K562 (cell line): ENCODE measurements around the gene SAMM50. TPM values are rescaled to one million over a fixed set of nuclear protein-coding genes. Genes with fewer than 3 reads are reported as not detected.

ENCODE experiments used
- NFE2L1 ChIP-seq: fragments of 450-650 bp; IDR thresholded peaks from 2 replicates; pipeline ENCODE4 v1.6.1; 2016; ENCODE audit warnings: missing genetic modification characterization, low read depth, mild to moderate bottlenecking, missing compliant biosample characterization, moderate library complexity, borderline replicate concordance
- SMARCA4 ChIP-seq: fragments of 450-650 bp; IDR thresholded peaks from 2 replicates; pipeline ENCODE4 v1.6.1; 2016
- ZNF766 ChIP-seq: fragments of 200-800 bp; sonication (Bioruptor generic); conservative IDR thresholded peaks from 2 replicates; pipeline ENCODE4 v1.6.1; 2016; ENCODE audit warnings: missing genetic modification characterization, missing compliant biosample characterization
- polyA plus RNA-seq, 8 experiments: library from polyadenylated mRNA; depleted of rRNA in 4 of 8; stranded (reverse) in 5 of 8; unstranded in 3 of 8; fragments of >200 nt; fragmentation: Nextera tagmentation in 2 of 8; fragmentation: Illumina TruSeq in 1 of 8; extraction: Ambion mirVana in 2 of 8; extraction: Trizol in 1 of 8; gene quantifications; 2 replicates each; pipeline versions ENCODE4 v1.2.1 to v1.2.3, GENCODE V29; 2011 to 2014; ENCODE audit warnings: inconsistent platforms in 1 of 8, missing spikeins in 1 of 8
- total RNA-seq, 7 experiments: library from RNA; depleted of rRNA in 6 of 7; stranded (reverse); fragments of >200 nt in 6 of 7; fragmentation: Illumina TruSeq in 2 of 7; extraction: Trizol in 2 of 7; gene quantifications; 2 replicates each; pipeline versions ENCODE4 v1.2.1 to v1.2.3, GENCODE V29; 2011 to 2021; ENCODE audit warnings: low replicate concordance in 1 of 7
- TF ChIP-seq, protein P1 (sequence below), 2 experiments: fragments of 450-650 bp; formaldehyde crosslinking in 1 of 2; IDR thresholded peaks; 2 replicates each; pipeline versions ENCODE4 v1.4.0 to v1.6.1; 2014 to 2020; ENCODE audit warnings: mild to moderate bottlenecking in 2 of 2, borderline replicate concordance in 1 of 2, low read depth in 1 of 2
- TF ChIP-seq, protein P2 (sequence below), 2 experiments: fragments of 450-650 bp in 1 of 2; sonication (generic) in 1 of 2; formaldehyde crosslinking in 1 of 2; IDR thresholded peaks in 1 of 2; conservative IDR thresholded peaks in 1 of 2; 2 replicates each; pipeline versions ENCODE4 v1.6.1 to v1.8.1; 2016 to 2023; ENCODE audit warnings: mild to moderate bottlenecking in 2 of 2, moderate library complexity in 2 of 2, inconsistent platforms in 1 of 2, missing genetic modification reagents in 1 of 2
- TF ChIP-seq, protein P3 (sequence below): sonication (generic); IDR thresholded peaks from 2 replicates; pipeline ENCODE4 v1.6.1; 2016
- TF ChIP-seq, protein P4 (sequence below): sonication (generic); formaldehyde crosslinking; IDR thresholded peaks from 2 replicates; pipeline ENCODE4 v1.8.1; 2023; ENCODE audit warnings: missing genetic modification reagents, mild to moderate bottlenecking, borderline replicate concordance

The SAMM50 gene
- total and polyA plus RNA-seq, 9 of the 15 experiments (the other 6 are each of a cell fraction or from before 2014, with no cell fraction given), result 14.6 to 49.3 (median 38.1) TPM

DNA sequence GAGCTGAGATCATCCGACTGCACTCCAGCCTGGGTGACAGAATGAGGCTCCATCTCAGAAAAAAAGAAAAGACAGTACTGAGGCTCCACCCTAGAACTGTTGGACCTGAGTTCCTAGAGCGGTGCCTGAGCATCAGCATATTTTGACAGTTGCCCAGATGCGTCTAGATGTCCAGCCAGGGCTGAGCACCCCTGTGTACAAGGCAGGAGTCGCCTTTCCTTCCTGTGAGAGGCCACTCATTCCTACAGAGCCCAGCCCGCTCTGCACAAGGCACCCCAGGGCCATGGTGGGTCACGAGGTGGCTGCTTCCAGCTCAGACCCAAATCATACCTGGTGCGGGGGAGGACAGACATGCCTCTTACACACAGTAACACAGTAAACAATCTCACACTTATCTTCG is 15.9 kb downstream of the SAMM50 start (continued):
- TF ChIP-seq, protein P1, sequence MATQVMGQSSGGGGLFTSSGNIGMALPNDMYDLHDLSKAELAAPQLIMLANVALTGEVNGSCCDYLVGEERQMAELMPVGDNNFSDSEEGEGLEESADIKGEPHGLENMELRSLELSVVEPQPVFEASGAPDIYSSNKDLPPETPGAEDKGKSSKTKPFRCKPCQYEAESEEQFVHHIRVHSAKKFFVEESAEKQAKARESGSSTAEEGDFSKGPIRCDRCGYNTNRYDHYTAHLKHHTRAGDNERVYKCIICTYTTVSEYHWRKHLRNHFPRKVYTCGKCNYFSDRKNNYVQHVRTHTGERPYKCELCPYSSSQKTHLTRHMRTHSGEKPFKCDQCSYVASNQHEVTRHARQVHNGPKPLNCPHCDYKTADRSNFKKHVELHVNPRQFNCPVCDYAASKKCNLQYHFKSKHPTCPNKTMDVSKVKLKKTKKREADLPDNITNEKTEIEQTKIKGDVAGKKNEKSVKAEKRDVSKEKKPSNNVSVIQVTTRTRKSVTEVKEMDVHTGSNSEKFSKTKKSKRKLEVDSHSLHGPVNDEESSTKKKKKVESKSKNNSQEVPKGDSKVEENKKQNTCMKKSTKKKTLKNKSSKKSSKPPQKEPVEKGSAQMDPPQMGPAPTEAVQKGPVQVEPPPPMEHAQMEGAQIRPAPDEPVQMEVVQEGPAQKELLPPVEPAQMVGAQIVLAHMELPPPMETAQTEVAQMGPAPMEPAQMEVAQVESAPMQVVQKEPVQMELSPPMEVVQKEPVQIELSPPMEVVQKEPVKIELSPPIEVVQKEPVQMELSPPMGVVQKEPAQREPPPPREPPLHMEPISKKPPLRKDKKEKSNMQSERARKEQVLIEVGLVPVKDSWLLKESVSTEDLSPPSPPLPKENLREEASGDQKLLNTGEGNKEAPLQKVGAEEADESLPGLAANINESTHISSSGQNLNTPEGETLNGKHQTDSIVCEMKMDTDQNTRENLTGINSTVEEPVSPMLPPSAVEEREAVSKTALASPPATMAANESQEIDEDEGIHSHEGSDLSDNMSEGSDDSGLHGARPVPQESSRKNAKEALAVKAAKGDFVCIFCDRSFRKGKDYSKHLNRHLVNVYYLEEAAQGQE (IDR thresholded peaks at IDR 0.05; ENCODE audit: borderline replicate concordance), result no peak
- TF ChIP-seq, protein P1 (CRISPR knock-in tag; IDR thresholded peaks at IDR 0.05; ENCODE audit: low read depth), result no peak
- TF ChIP-seq, protein P2, sequence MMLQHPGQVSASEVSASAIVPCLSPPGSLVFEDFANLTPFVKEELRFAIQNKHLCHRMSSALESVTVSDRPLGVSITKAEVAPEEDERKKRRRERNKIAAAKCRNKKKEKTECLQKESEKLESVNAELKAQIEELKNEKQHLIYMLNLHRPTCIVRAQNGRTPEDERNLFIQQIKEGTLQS (IDR thresholded peaks at IDR 0.05), result no peak
- TF ChIP-seq, protein P2 (CRISPR knock-in tag; conservative IDR thresholded peaks at IDR 0.05), result no peak
- TF ChIP-seq, protein P3, sequence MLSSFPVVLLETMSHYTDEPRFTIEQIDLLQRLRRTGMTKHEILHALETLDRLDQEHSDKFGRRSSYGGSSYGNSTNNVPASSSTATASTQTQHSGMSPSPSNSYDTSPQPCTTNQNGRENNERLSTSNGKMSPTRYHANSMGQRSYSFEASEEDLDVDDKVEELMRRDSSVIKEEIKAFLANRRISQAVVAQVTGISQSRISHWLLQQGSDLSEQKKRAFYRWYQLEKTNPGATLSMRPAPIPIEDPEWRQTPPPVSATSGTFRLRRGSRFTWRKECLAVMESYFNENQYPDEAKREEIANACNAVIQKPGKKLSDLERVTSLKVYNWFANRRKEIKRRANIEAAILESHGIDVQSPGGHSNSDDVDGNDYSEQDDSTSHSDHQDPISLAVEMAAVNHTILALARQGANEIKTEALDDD, result no peak
- TF ChIP-seq ZNF766 (CRISPR knock-in tag), result no peak
- TF ChIP-seq, protein P4, sequence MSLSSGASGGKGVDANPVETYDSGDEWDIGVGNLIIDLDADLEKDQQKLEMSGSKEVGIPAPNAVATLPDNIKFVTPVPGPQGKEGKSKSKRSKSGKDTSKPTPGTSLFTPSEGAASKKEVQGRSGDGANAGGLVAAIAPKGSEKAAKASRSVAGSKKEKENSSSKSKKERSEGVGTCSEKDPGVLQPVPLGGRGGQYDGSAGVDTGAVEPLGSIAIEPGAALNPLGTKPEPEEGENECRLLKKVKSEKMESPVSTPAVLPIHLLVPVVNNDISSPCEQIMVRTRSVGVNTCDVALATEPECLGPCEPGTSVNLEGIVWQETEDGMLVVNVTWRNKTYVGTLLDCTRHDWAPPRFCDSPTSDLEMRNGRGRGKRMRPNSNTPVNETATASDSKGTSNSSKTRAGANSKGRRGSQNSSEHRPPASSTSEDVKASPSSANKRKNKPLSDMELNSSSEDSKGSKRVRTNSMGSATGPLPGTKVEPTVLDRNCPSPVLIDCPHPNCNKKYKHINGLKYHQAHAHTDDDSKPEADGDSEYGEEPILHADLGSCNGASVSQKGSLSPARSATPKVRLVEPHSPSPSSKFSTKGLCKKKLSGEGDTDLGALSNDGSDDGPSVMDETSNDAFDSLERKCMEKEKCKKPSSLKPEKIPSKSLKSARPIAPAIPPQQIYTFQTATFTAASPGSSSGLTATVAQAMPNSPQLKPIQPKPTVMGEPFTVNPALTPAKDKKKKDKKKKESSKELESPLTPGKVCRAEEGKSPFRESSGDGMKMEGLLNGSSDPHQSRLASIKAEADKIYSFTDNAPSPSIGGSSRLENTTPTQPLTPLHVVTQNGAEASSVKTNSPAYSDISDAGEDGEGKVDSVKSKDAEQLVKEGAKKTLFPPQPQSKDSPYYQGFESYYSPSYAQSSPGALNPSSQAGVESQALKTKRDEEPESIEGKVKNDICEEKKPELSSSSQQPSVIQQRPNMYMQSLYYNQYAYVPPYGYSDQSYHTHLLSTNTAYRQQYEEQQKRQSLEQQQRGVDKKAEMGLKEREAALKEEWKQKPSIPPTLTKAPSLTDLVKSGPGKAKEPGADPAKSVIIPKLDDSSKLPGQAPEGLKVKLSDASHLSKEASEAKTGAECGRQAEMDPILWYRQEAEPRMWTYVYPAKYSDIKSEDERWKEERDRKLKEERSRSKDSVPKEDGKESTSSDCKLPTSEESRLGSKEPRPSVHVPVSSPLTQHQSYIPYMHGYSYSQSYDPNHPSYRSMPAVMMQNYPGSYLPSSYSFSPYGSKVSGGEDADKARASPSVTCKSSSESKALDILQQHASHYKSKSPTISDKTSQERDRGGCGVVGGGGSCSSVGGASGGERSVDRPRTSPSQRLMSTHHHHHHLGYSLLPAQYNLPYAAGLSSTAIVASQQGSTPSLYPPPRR (CRISPR knock-in tag), result no peak
- no peak for TF ChIP-seq SMARCA4
- no peak for TF ChIP-seq NFE2L1 (tag)
